ENCODE measurements around the gene UTP18.
"Not testable (repeated sequence)": the region's sequence is repeated elsewhere in the genome, so short reads cannot be mapped to it uniquely, and the experiment has no call there.

UTP18 gene

GRCh38 chr17:51330861-51331503, 70.6 kb downstream of the UTP18 start:
- not testable (repeated sequence) for DNase-seq (ENCODE audit: low read depth in 2 of 2)

GRCh38 chr17:51335006-51335590, 74.8 kb downstream of the UTP18 start:
- no peak for DNase-seq (ENCODE audit: low read depth in 2 of 2)

- no peak for DNase-seq (ENCODE audit: low read depth in 2 of 2)
Observed at GRCh38 chr17:51335883-51336822, 75.8 kb downstream of the UTP18 start.

GRCh38 chr17:51341457-51341856, 81.1 kb downstream of the UTP18 start:
- DNase-seq (ENCODE audit: low read depth in 2 of 2), result no peak

GRCh38 chr17:51342257-51342656, 81.9 kb downstream of the UTP18 start:
- no peak for DNase-seq (ENCODE audit: low read depth in 2 of 2)

GRCh38 chr17:51344532-51344931, 84.2 kb downstream of the UTP18 start:
- no peak for DNase-seq (ENCODE audit: low read depth in 2 of 2)

- DNase-seq (ENCODE audit: low read depth in 2 of 2), result no peak
Observed at GRCh38 chr17:51346218-51346982, 86.1 kb downstream of the UTP18 start.

Measured in activated CD4-positive, alpha-beta T cell treated with anti-CD3 and anti-CD28 coated beads for 24 hours (primary cell).